AG04450 (cell line): ENCODE results near the gene TRIO. TPM values are rescaled to one million over a fixed set of nuclear protein-coding genes. Genes with fewer than 3 reads are reported as not detected.

ENCODE experiments used
- CTCF ChIA-PET: fragments of 300-600, 350-600 bp; formaldehyde crosslinking; extraction: SDS; loops from one replicate; lab custom pipeline; 2022; ENCODE audit warnings: antibody characterized with exemption, inconsistent platforms; lab: Charles Lee
- POLR2A ChIA-PET: fragments of 350-600 bp; formaldehyde crosslinking; extraction: SDS; loops from one replicate; lab custom pipeline; 2021; ENCODE audit warnings: antibody characterized with exemption, inconsistent platforms; lab: Yijun Ruan, JAX
- DNase-seq: peaks from one replicate; pipeline ENCODE4 v3.0.0-alpha.2; 2011; ENCODE audit warnings: low read depth, low spot score
- H3K27ac ChIP-seq: one replicate; pipeline ENCODE4 v1.5.1; 2012; ENCODE audit warnings: low read depth, low read length, control low read depth
- H3K27me3 ChIP-seq: one replicate; pipeline ENCODE4 v1.6.0; 2012; ENCODE audit warnings: low read length; ENCODE audit not compliant: control insufficient read depth, insufficient read depth
- H3K4me3 ChIP-seq: 2 replicates; pipeline ENCODE4 v1.5.1; 2011; ENCODE audit warnings: mild to moderate bottlenecking, low read depth, low read length, control low read depth
- H3K9me3 ChIP-seq: 2 replicates; pipeline ENCODE4 v1.5.1; 2012; ENCODE audit warnings: low read length; ENCODE audit not compliant: control insufficient read depth, insufficient read depth
- polyA plus RNA-seq: library from polyadenylated mRNA; depleted of rRNA; stranded (reverse); fragments of >200 nt; gene quantifications from 2 replicates; pipeline ENCODE4 v1.2.3, GENCODE V29; 2011
- TF ChIP-seq, protein P1 (sequence below): IDR thresholded peaks from 2 replicates; pipeline ENCODE4 v1.5.1; 2011; ENCODE audit warnings: low read depth, low read length, control low read depth, inconsistent platforms

Gene TRIO
- polyA plus RNA-seq, 1 experiment: 268 TPM

DNA sequence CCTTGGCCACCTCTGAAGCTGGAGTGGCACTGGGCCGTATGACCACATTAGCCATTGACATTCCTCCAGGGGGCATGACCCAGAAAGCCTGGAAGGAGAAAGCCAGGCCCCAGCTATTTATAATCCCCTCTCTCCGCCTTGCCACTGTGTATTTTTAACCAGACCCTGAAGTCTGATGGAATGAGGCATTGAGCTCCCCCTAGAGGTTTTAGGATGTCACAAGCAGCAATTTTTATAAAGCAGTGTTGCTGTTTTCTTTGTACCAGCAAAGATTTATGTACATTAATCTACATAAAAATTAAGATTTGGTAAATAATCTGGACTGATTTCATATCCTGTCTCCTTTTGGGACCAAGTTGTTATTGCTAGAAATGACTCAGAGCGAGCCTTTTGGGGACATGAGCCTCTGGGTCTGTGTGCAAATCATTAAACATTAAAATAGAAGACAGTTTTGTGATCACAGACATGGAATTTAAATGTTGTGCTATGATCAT is 127.1 kb downstream of the TRIO start:
- Histone ChIP-seq H3K4me3 (no peak overlapping the region), H3K27me3 (no peaks in the 10 kb centered on the region), H3K9me3 (no peaks in the 10 kb centered on the region), H3K27ac (peak overlapping the region; percentile 41)
- TF ChIP-seq, protein P1, sequence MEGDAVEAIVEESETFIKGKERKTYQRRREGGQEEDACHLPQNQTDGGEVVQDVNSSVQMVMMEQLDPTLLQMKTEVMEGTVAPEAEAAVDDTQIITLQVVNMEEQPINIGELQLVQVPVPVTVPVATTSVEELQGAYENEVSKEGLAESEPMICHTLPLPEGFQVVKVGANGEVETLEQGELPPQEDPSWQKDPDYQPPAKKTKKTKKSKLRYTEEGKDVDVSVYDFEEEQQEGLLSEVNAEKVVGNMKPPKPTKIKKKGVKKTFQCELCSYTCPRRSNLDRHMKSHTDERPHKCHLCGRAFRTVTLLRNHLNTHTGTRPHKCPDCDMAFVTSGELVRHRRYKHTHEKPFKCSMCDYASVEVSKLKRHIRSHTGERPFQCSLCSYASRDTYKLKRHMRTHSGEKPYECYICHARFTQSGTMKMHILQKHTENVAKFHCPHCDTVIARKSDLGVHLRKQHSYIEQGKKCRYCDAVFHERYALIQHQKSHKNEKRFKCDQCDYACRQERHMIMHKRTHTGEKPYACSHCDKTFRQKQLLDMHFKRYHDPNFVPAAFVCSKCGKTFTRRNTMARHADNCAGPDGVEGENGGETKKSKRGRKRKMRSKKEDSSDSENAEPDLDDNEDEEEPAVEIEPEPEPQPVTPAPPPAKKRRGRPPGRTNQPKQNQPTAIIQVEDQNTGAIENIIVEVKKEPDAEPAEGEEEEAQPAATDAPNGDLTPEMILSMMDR: peak; percentile 82
- ChIA-PET POLR2A (interaction anchor here (0.5 to 1.1 kb wide), 4 partner anchors 101 to 162 kb away, joined by 3 to 5 read pairs (median 4); no protein-coding TSS in a partner anchor), CTCF (interaction anchor here (0.5 to 2.2 kb wide), 49 partner anchors 10 to 295 kb away, joined by 3 to 34 read pairs (median 5); no protein-coding TSS in a partner anchor)
- DNase-seq: no peak

DNA sequence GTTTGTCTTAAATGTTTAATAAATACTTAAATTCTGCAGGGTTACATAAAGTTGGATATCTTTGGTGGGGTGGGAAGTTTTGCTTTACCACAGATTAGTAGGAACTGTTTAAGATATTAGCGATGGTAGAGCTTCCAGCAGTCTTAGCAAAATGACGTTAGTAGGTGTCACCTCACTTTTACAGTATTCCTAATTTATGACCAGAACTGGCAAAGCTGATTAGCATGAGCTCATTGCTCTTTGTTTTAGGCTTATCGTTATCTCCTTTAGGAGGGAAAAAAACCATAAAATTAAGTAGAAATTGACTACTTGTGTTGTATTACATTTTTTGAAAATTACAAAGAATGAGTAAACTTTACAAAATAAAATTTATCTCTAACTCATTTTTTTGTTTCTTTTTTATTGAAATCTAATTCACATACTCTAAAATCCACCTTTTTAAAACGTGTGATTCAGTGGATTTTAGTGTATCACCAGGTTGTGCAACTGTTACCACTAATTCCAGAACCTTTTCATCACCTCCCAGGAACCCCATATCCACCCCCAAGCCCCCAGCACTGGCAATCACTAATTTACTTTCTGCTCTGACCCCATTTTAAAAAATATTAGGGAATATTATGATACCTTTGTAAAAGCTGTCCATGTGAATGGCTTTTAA is 129.5 kb downstream of the TRIO start:
- Histone ChIP-seq H3K4me3 (no peak overlapping the region), H3K27me3 (no peaks in the 10 kb centered on the region), H3K9me3 (no peaks in the 10 kb centered on the region), H3K27ac (no peak overlapping the region)
- TF ChIP-seq, protein P1: no peak
- CTCF ChIA-PET: no interaction called here
- DNase-seq: no peak
- POLR2A ChIA-PET: no interaction called here

DNA sequence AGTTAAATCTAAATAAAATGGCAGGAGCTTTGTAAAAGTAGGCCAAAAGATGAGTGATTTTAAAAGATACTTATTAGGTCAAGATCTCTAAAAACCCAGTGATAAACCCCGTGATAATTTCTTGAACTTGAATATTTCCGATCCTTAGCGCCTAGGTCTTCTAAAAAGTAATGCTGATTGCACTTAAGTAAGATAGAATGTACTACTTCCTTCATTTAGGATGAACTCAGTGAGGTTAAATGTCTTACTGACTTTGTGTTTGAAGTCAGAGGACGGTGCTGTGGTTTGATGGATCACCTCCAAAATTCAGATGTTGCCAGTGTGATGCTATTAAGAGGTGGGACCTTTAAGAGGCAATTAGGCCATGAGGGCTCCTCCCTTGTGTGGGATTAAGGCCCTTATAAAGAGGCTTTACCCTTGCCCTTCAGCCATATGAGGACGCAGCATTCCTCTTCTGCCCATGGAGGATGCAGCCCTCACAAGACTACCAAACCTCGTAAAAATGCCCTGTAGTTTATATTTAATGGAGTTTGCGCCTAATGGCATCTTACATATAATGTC is 130.1 kb downstream of the TRIO start:
- H3K9me3 ChIP-seq: no peaks in the 10 kb centered on the region
- H3K27me3 ChIP-seq: no peaks in the 10 kb centered on the region
- TF ChIP-seq, protein P1: no peak
- no peak overlapping the region for H3K27ac ChIP-seq
- no peak for DNase-seq
- CTCF ChIA-PET: no interaction called here
- H3K4me3 ChIP-seq: no peak overlapping the region
- POLR2A ChIA-PET: no interaction called here

DNA sequence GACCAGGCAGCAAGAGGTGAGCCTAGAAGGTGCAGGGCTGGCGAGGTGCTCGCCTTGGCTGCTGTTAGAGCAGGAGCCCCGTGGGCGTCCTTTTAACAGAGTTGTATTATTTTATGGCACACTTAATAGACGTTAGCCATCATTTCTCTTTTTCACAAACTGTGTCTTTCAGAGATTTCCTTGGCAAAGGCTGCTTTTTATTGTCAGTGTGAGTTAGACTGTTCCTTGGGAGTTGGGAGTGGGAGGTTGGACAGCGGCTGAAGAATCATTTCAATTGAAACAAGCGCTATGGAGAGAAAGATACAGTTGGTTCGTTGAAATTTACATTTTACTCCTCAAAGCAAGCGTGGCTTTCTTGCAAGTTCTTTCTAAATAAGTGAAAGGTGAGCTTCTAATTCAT is 133.2 kb downstream of the TRIO start:
- no peak overlapping the region for H3K4me3 ChIP-seq
- H3K27me3 ChIP-seq: no peaks in the 10 kb centered on the region
- TF ChIP-seq, protein P1: no peak
- no peak for DNase-seq
- no peak overlapping the region for H3K27ac ChIP-seq
- H3K9me3 ChIP-seq: no peaks in the 10 kb centered on the region
- ChIA-PET POLR2A (no interaction called here), CTCF (interaction anchor here (1.6 kb wide), 1 partner anchor 36 kb away, joined by 4 read pairs; no protein-coding TSS in a partner anchor)
